GM10847 (cell line): ENCODE data around the gene OBSCN.

Experiments
- POLR2A ChIP-seq: IDR thresholded peaks from 2 replicates; pipeline ENCODE4 v1.6.1; 2011; ENCODE audit not compliant: insufficient read length; ENCODE audit errors: extremely low read depth

Gene OBSCN

DNA sequence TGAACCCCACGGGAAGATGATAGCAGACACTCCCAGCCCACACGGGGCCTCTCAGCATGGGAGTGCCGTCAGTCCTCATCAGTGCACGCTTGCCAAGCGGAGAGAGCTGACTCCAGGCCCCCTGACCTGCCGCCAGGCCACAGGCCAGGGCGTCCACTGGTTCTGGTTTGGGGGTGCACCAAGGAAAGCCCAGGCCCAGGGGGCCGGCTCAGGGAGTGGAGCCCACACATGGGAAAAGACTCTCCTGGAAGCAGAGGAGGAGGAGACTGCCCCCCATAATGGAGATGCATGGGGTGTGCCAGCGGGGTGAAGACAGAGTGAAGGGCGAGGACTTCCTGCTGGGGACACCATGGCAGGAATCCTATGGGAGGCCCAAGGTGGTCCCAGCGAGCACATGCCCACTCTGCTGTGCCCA is 192.4 kb downstream of the OBSCN start:
- TF ChIP-seq POLR2A, result no peak

DNA sequence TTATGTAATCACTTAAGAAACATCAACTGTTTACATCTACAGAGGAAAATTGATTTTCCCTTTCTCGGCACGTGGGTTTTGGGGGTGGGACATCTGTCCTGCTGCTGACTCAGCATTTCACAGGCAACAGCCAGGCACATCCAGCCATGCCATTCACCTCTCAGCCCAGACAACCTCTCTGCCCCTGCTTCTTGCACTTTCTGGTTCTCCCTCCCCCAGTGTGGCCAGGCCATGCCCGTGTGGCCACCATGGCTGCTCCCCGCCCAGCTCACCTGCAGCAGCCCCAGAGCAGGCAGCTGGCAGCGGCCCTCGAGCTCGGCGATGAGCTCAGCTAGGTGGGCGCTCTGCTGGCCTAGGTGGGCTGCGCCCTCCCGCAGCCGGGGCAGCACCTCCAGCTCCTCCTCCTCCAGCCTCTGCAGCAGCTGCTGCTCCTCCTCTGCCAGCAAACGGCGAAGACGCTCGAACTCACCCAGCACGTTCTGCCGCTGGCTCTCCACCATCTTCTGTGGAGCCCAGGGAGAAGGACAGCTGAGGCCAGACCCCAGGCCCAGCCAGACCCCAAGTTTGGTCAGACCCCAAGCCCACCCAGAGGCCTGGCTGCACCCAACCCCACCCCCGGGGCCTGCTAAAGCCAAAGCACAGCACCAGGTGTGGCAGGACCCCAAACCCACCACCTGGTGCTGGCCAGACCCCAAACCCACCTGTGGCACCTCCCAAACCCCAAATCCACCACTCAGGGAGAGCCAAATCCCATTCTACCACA is 193.0 kb downstream of the OBSCN start:
- TF ChIP-seq POLR2A, result no peak

DNA sequence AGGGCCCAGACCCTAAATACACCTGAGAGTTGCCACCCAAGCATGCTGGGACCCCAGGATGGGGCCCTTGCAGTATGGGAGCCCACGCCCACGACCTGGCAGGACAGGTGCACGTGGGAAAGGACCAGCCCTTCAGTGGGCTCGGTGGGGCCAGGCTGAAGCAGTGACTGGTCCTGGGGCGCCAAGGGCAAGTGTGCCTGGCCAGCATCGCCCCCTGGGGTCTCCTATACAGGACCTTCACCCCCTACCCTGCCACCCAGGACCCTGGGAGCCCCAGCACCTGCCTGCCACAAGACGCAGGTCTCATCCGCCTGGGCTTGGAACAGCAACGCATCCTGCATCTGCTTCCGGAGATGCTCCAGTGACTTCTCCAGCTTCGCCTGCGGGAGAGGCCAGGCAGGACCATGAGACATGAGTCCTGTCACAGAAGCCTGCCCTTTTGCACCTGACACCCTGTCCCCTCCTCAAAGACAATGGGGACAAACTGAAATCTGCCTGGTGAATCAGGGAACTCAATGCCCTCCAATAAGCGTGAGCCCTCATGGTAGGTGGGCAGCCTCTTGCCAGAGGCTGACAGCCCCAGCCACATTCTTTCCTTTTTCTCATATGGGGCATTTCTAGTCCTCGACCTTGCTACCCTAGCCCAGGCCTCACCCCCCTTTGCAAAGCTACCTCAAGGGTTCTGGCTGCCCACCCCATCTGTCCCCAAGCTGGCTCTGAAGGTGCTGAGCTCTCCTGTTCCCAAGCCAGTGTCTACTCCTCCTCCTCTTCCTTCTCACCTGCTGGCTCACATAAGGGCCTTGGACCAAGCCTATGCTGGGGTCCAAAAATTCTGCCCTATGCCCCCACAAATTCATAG is 194.2 kb downstream of the OBSCN start:
- no peak for TF ChIP-seq POLR2A

DNA sequence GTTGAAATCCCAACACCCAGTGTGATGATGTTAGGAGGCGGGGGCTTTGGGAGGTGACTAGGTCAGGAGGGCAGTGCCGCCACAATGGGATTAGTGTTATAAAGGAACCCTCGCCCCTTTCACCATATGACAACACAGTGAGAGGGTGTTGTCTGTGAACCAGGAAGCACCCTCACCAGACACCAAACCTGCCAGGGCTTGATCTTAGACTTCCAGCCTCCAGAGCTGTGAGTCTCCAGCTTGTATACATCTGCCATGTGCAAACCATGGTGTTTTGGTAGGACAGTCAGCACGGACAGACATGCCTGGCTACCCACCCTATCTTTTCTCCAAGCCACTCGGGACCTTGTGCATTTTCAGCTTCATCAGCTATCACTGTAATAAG is 194.8 kb downstream of the OBSCN start:
- no peak for TF ChIP-seq POLR2A

DNA sequence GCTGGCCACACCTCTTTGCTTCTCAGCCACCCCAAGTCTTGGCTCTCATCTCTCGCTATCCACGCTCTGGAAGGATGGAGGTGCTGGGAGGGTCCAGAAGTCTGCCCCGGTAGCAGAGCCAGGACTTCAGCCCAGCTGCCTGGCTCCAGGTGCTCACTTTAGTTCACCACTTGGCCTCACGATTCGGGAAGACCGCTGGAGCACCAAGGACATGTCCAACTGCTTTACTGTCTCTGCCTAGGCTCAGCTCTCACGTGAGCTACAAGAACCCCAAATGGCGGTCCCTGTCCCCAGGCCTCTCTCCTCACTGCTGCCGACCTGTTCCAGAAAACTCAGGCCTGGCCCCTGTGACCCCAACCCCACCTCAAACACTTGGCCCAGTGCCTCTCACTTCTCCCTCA is 195.4 kb downstream of the OBSCN start:
- TF ChIP-seq POLR2A, result no peak

DNA sequence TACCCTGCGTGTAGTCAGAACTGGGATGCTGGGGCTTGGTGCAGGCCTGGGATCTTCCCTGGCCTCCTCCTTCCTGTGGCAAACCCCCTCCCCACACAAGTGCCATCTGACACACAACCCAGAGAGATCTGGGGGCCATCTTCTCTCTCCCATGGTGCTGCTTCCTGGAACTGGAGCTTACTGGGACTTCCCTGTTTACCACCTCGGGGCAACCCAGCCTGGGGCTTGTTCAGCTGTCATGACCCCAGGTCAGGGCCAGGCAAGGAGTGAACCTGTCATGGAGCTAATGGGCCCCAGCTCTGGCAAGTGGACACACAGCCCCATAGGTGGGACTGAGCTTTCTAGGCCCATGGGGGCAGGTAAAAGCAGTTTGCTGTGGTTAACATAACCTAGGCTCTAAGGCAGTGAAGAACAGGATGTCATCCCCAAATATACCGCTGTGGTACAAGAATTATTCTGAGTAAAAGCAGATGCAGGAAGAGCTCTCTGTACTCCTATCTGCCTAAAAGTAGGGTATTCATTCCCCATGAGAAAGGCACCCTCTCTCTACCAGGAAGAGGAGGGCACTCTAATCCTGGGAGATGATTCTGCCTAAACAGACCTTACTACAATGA is 196.4 kb downstream of the OBSCN start:
- TF ChIP-seq POLR2A, result no peak

DNA sequence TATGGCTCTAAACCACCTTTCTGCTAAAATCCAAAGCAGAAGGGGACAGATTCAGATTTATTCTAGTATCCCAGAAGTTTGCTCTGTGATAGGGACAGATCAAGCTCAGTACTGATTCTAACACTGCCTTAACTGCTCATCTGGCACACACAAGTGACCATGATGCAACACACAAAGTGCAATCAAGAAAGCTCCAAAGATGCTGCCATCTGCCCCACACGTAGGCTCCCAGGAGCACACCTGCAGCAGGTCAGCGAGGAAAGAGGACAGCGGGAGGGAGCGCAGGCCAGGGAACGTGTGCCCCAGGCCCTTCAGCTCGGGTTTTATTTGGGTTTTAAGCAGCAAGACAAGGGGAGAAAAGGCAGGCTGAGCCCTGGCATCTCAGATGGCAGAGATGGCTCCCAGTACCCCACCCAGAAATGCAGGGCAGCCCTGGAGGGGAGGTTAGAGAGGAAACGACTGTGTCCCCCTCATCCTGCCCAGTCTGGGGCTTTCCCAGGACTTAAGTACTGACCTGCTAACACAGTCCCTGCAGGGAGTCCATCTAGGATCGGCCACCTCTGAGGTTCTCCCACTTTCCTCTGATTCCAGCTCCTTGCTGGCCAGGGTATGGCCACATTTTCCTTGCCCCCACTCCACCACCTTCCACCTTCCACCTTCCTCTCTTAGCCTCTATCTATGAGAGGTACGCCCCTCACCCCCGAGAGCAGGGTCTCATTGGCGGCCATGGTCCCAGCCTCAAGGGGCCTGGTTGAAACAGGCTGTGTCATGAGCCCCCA is 197.5 kb downstream of the OBSCN start:
- TF ChIP-seq POLR2A, result no peak

DNA sequence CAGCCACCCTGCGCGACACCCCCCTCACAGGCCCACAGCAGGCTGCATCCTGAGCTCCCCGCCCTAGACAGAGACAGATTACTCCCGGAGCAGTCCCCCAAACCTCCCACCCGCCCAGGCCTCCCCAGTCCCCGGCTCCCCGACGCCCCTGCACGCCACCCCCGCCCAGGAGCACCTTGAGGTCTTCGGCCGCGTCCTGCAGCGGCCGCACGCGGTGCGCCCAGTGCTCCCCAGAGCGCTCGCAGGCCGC is 198.1 kb downstream of the OBSCN start:
- TF ChIP-seq POLR2A, result no peak

DNA sequence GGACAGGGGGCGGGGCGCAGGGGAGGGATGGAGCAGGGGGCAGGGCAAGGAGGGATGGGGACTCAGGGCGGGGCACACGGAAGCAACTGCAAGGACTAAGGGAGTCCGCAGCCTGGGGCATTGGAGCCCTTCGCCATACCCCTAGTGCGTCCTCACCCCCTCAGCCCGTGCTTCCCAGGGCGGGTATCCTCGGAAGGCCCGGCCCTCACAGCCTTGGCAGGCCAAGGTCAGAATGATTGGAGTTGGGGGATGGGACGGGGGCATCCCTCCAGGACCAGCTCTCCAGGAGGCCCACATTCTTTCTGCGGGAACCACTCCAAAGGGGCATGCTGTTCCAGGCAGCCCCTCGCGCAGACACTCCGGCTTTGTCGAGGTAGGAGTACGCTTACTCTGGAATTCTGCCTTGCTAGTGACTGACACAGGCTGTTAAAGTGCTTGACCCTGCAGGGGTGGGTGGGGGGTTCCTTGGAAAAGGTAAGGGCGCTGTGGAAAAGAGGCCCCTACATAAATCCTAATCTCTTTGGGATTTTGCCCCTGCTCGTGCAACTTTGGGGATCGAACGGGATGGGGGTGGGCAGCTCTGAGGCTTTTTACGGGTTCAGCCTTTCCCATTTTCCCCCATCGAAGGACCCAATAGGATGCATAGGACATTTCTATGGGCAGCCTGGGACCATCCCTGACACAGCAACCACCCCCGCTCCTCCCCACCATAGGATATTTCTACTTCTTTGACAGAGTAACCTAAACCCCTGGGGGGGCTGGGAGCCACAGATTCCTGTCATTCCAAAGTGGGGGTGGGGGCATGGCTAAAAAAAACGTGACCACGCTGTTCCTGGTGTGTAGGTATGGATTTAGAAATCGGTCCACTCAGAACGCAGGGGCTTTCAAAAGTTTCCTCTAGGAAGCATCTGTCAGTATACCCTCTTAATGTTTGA is 199.5 kb downstream of the OBSCN start:
- no peak for TF ChIP-seq POLR2A

DNA sequence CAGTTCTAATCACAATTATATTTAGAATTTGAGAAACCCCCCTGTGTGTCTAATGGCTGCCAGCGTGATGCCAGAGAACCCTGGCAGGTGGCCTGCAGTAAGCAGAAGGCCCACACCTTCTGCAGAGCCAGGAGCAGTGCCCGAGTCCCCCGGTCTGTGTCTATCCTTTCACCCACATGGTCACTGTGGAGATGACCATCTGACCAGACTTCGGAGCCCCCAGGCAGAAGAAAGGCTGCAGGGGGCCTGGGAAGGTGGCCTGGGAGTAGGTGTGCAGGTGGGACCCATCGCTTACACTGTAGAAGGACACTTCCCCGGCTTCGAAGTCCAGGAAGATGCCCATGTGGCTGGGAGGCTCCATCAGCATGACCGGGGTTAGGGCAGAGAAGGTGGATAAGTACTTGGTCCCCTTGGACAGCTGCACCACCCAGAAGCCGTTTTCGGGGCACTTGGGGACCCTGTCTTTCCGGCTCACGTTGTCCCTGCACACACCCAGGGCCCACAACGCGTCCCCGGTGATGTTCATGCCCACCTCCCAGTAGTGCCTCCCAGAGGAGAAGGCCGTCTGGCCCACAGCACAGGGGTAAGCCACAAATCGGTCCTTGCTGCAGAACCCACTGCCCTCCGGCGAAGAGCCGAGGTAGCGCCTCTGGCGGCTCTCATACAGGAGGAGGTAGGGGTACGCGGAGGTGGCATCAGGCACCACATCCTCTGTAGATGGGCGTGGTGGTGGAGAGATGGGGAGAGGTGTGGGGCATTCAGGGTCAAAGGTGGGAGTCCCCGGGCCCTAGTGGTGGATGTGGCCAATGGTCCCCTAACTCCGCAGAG is 200.4 kb downstream of the OBSCN start:
- no peak for TF ChIP-seq POLR2A

DNA sequence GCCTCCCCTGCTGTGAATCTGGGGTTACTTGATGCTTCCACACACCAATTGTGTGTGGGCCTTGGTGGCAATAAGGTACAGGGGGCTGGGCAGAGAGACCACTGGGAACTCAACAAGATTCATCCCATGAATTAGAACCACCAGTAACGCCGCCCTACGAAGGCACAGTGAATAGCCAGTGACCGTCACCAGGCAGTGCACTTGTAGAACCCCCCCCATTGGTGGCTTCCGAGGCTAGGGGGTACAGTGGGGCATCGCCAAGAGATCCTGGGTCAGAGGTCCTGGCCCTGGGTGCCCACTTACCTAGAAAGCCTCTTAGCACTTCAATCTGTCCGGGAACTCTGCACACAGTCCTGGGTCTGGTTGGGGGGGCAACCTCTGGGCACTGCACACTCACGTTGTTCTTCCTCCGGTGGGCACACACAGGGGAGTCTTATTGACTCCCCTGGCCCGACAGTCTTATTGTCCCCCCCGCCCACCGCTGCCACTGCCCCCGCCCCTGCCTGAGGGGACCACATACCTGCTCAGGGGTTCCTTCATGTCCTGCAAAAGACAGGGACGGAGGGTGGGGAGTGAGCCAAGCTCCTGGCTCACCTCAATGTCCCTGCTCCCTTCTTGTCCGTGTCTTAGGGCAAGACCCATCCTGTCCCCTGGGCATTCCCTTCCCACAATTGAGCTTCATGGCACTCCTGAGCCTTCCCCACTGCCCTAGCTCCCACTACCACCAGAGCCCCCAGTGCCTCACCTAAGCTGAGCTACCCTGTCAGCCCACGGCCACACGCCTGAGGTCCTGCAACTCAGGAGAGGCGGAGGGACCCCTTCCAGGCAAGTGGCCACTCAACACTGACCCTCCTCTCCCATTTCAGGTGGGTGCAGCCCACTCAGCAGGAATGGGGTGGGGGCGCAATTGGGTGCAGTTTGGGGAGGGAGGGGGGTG is 201.3 kb downstream of the OBSCN start:
- TF ChIP-seq POLR2A, result no peak

DNA sequence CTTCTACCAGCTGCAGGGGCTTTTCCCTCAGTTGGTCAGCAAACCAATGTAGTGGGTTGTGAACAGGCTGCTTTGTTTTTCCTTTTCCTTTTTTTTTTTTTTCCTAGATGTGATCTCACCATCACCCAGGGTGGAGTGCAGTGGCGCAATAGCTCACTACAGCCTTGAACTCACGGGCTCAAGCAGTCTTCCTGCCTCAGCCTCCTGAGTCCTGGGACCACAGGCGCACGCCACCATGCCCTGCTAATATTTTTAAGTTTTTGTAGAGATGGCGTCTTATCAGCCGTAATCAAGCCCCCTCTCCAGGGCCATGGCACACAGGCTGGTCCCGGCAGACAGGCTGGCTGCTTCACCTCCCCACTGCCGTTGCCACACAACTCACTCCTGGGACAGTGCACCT is 202.2 kb downstream of the OBSCN start:
- TF ChIP-seq POLR2A, result no peak

DNA sequence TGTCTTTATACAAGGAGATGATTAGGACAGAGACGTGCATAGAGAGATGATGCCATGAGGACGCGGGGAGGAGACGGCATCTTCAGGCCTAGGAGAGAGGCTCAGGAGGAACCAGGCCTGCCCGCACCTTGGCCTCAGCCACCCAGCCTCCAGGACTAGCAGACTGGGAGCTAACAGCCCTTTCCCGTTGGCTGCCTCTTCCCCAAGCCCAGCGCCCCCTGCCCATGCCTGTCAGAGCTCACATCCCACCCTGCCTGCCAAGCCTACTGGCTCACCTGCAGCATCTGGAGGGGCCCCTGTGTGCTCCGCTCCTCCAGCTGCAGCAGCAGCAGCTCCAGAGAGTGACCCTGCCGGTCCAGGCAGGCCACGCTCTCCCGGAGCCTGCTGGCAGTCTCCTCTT is 202.8 kb downstream of the OBSCN start:
- TF ChIP-seq POLR2A, result no peak
